GM19463 (cell line): ENCODE measurements around the gene SRP14.
"Not testable (repeated sequence)": the region's sequence is repeated elsewhere in the genome, so short reads cannot be mapped to it uniquely, and the experiment has no call there.

Experiments used
- ATAC-seq: cut with Tn5 transposase; IDR thresholded peaks from one replicate; pipeline ENCODE4 v1.9.1; 2021; ENCODE audit warnings: mild to moderate bottlenecking, moderate library complexity; ENCODE audit not compliant: unreplicated experiment

SRP14 gene

GRCh38 chr15:40051616-40052415 lies 12.8 kb upstream of the SRP14 start:
- no peak for ATAC-seq

DNA sequence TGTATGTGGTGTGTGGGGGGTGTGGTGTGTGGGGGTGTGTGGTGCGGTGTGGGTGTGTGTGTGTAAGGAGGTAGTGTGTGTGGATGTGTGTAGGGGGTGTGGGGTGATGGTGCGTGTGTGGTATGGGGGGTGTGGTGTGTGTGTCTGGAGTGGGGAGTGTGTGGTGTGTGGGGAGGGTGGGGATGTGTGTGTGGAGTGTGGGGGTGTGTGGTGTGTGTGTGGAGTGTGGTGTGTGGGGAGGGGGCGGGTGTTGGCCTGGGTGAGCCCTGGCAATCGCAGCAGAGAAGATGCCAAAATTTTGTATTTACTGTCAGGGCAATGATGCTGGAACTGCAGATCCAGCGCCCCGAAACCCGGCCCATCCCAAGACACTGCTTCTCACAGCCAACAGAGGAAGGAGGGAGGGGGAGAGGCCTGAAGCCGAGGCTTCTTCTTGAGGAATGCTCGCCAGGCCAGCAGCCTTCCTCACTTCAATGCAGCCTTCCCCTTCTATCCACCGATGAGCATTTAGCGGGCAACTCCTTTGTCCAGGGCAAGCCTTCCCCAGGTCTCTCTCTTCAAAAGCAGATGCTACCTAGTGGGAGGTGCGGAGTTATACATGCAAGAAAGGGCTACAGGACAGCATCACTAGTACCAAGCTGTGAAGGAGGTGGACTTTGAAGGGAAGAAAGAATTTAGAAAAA lies 11.9 kb upstream of the SRP14 start:
- ATAC-seq, result no peak

GRCh38 chr15:40048926-40049475 lies 10.0 kb upstream of the SRP14 start:
- ATAC-seq, result no peak

DNA sequence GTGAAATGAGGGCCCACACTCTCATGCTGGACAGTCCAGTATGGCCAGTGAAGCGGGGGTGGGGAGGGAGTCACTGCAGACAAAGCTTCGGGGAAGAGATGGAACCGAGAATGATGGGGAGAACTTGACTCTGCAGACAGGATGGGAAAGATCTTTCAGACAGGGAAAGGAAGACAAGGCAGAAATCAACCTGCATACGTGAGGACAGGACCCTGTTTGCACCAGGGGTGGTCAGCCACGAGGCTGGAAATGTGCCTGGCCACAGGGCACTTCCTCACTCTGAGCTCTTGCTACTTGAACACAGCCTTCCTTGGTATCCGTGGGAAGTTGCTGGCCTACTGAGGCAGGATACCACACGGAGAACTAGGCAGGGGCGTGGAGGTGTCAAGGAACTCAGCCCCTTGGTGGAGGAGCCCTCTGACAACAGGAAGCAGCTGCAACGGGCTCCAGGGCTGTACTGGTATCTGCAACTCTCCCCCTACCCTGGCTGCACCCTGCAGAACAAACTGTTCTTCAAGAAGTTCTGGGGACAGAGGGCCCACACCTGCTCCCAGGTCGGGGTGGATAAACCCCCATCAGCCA lies 9.3 kb upstream of the SRP14 start:
- ATAC-seq, result no peak

DNA sequence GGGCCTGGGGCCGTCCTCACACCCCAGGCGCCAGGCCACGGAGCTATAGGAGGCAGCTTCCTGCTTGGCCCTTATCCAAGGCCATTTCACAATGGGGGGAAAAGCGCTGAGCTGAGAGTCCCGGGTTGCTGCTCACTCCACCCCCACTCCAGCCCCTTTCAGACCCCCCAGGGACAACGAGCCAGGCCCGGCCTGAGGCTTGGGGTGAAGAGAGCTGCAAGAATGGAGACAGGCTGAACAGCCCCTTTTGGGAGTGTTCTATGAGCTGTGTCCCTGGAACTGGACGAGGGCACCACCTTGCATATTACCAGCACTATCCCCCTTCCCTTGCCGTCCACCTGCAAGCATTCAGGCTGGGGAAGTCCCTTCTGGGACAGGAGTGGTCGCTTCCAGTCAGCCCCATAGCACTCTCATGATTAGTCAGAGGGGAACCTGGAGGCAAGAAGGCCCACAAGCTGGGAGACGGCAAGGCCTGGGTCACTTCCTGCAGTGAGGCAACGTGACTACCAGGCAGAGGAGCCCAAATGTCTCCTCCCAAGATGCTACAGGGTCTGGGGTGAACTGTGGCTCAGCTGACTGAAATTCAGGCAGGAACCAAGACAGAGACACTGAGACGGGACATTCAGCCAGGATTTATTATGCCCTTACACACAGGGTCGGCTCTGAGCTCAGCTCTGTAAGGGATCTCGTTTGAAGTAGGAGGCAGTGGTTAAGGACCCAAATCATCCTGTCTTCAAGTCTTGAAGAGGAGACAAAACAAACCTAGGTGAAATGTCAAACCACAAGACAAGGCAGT lies 8.6 kb upstream of the SRP14 start:
- ATAC-seq, result peak; percentile 52

- no peak for ATAC-seq
Observed at GRCh38 chr15:40046721-40047414, 7.9 kb upstream of the SRP14 start.

DNA sequence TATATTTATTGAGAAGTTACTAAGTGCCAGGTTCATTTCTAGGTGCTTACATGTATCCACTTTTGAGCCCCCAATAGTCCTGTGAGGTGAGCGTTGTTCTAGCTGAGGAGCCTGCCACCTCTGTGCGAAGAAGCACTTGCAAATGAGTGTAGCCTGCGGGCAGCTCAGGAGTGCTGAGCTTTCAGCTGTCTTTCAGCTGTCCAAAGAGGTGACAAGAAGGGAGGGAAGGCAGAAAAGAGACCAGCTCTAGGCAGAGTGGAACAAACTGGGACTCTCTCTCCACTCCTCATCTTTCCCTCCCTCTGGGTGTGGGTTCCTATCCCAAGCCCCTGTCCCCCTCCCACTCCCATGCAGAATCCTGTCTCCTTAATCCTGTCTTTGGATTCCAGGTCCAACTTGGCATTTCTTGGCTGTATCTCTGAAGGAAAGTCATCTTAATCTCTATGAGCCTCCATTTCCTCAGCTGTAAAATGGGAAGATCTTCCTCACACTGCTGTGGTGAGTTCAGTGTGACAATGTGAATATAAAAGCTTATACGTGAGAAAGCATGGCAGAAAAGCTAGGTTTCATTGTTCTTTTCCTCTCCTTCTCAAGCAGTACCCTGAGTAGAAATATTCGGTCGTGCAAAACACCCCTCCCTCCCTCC lies 6.7 kb upstream of the SRP14 start:
- peak; percentile 26 for ATAC-seq

DNA sequence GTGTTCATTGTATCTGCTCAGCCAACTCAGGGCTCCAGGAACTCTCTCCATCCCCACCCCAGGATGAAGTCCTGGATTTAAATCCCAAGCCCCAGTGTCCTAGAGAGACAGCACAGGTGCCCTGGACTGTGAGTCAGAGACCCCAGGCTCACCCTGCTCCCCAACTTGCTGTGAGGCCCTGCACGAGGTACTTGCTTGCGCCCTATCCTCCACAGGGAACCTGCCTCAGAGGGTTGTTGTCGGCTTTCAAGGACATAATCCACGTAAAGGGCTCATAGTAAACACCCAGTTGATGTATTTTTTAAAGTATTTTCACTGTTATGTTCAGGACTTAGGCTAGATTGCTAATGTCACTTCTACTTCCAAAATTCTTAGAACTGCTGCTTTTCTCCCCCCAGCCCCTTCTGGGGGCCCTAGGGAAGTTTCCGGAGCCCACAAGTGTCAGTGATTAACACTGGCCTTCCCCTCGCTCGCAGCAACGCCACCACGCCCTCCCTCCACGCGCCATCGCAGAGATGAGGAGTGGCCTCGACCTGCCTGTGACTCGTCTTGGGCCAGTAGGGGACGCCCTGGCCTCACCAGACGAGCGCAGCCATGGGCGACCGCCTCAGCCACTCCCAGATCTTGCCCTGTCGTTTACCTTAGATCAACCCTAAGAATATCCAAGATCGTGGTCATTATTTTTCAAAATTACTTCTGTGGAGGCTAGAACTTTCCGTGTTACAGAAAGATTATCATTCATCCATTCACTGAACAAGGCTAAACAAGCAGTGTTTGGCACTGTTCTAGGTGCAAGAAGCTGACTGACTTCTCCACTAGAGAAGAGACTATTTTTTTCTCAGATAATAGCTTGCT lies 6.0 kb upstream of the SRP14 start:
- ATAC-seq, result peak; percentile 73

DNA sequence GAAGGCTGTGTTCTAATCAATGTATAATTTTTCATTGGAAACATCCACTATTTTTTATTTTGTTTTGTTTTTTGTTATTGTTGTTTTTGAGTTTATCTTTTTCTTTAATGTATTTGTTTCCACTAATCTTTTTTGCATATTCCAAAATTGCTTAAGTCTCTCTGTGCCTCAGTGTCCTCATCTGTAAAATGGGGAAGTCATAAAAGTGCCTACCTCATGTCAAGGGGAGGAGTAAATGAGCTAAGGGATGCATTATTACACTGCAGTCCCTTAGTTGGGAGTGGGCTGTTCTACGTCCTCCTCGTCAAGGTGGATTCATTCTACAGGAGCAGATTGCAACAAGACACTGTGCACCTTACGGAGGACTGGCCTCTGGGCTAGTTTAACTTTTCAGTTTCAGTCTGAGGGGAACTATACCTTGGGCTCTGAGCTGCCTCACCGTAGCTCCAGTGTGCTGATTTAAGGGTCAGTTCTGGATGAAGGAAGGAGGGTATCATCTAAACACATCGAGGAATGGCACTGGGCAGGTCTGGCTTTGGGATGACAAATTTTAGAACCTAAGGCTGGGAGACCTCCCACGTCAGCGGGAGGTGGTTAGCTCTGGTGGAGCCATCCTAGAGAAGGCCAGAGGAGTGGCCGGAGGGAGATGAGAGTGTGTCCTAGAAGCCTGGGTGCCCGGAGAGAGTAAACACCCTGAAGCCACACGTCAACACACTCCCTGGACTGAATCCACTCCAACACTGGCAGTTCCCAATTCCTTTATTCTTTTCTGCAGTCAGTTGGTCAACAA lies 5.1 kb upstream of the SRP14 start:
- ATAC-seq, result no peak

GRCh38 chr15:40042791-40043320 lies 3.9 kb upstream of the SRP14 start:
- ATAC-seq, result no peak

- ATAC-seq, result no peak
Observed at GRCh38 chr15:40040770-40041169, 1.8 kb upstream of the SRP14 start.

- no peak for ATAC-seq
Observed at GRCh38 chr15:40040293-40040635, 1.3 kb upstream of the SRP14 start.

GRCh38 chr15:40038275-40038637 lies 725 bp downstream of the SRP14 start:
- no peak for ATAC-seq

- no peak for ATAC-seq
Observed at GRCh38 chr15:40037721-40038120, 1.3 kb downstream of the SRP14 start.

DNA sequence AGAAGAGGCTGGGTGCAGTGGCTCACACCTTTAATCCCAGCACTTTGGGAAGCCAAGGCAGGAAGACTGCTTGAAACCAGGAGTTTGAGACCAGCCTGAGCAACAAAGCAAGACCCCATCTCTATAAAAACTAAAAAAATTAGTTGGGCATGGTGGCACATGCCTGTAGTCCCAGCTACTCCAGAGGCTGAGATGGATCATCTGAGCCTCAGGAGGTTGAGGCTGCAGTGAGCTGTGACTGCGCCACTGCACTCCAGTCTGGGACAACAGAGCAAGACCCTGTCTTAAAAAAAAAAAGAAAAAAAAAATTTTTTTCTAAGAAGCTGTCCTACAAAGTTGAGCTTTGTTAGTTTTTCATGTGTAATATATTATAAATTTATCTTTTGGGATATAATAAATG lies 3.8 kb downstream of the SRP14 start:
- ATAC-seq, result not testable (repeated sequence)

DNA sequence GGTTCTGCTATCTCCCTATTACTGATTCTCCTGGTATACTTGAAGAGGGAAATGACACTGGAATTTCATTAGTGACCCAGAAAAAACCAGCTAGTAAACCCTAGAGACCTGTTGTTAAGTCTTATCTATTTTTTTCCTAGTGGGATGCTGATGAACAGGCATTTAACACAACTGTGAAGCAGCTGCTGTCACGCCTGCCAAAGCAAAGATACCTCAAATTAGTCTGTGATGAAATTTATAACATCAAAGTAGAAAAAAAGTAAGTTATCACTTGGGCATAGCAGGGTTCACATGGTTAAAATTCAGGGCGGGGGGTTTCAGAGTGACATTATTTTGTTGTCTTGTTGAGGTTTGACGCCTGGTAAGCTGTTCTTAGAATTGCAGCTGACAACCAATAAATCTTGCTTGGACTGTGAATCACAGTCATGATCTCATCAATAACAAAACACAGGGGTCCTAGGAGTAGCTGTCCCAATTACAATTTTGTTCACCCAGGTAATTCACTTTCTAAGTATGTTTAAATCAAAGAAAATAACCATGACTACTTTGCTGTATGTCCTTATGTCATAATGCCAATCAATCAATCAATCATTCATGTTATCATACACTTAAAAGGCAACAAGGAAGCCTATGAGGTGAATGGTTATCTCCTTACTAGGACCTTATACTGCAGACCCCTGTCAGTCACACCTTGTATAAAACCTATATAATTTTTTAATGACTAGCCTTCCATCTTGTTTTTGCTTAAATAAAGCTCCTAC lies 4.6 kb downstream of the SRP14 start:
- no peak for ATAC-seq

- ATAC-seq, result no peak
Observed at GRCh38 chr15:40032125-40032839, 6.7 kb downstream of the SRP14 start.
